COLO668 (cell line): ENCODE data around the gene OR51D1.

Experiments used
- DNase-seq: peaks from one replicate; lab custom pipeline; 2025; ENCODE audit not compliant: unreplicated experiment; lab: John Stamatoyannopoulos, UW

Gene OR51D1

DNA sequence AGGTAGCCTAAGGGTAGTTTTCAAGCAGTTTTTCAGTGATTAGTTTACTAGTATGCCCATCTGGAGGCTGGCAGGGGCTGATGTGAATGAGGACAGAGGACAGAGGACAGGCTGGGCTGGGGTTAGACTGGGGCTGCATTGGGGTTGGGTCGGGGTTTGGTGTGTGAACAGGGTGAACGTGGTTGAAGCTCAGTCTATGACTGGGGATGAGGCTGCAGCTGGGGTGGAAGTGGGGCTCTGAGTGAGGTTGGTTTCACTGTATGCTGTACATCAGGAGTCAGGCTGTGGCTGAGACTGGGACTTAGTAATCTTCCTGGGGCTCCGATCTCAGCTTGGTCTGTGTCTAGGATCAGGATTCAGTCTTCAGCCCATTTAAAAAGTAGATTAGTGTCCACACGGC, 7.0 kb downstream of the OR51D1 start:
- DNase-seq: no peak

DNA sequence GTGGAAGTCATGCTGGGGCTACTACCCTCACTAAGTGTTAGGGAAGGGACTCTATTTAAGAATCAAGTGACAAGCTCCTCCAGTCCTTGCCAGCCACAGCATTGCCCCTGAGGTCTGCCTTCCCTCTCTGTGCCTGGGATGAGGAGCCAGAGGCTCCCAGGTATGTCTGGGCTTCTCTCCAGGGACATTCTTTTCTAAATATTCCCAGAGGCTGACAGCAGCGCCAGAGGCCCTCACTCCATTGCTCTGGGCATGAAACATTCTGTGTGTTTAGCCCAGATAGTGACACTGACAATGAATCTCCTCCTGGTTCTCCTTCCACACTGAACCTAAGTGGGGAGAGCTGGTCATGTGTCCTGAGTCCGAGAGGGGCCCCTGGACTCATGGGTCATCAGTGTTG, 8.7 kb downstream of the OR51D1 start:
- DNase-seq: no peak

DNA sequence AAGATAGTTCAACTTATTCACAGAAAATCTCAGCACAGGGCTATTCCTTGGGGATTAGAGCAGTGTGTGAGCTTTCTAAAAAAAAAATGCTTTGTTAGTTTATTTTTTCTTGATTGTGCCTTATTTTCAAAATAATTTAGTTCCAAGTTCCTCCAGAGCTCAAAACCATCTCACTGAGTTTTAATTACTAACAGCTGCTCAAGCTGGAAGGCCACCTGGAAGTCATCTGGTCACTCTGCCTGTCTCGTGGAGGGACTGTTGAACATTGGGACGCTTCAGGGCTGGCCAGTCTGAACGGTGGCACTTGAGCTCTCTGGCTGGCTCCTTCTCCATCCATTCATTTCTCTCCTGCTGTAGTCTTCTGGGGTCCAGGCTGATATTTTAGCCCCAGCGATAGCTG, 10.5 kb downstream of the OR51D1 start:
- DNase-seq: no peak

DNA sequence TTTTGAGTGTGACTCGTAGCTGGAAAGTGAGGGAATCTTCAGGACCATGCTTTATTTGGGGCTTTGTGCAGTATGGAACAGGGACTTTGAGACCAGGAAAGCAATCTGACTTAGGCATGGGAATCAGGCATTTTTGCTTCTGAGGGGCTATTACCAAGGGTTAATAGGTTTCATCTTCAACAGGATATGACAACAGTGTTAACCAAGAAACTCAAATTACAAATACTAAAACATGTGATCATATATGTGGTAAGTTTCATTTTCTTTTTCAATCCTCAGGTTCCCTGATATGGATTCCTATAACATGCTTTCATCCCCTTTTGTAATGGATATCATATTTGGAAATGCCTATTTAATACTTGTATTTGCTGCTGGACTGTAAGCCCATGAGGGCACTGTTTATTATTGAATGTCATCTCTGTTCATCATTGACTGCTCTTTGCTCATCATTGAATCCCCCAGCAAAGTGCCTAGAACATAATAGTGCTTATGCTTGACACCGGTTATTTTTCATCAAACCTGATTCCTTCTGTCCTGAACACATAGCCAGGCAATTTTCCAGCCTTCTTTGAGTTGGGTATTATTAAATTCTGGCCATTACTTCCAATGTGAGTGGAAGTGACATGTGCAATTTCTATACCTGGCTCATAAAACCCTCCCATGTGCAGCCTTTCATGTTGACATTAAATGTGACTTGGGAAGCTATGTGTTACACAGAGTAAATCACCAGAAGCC, 17.5 kb downstream of the OR51D1 start:
- no peak for DNase-seq

DNA sequence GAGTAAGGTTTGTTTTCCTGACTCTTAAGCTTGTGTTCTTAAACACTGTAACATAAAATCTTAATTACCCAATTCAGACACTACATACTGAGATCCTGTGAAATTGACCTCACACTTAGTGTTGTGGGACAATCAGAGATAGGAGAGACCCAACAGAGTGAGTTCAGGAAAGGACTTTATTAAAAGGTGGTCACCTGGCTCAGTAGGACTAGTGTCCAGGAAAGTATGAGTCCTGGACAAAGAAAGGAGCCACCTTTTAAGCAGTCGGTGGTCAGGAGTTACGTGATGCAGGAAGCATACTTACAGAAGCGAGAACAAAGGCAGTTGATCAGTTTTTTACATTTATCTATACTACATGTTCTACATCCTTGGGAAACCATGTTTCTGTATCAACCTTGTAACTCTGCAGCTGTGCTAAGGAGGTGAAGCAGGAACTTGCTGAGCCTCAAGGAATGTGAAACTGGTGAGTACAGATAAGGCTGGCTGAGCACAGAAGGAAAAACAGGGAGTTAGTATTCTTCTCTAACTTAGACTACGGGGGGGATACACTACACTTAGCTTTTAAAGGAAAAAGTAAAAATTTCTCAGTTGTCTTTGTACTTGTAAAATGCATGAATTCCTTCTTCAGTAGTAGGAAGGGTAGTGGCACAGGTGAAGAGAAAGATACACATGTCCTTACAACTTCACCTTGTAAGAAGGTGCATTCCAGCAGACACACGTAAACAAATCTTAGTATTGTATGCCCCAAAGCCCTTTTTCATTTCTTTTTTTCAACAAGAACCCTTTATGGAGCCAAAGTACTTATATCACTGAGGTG, 21.6 kb downstream of the OR51D1 start:
- no peak for DNase-seq

DNA sequence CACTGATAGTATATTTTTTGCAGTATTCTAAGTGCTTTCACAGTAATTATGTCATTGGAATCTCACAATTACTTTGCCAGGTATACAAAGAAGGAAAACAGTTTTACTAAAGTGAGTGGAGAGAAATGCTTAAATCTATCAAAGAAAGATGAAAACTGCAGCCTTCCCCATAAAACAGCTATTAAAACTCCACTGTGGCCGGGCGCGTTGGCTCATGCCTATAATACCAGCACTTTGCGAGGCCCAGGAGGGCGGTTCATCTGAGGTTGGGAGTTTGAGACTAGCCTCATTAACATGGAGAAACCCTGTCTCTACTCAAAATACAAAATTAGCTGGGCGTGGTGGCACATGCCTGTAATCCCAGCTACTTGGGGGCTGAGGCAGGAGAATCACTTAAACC, 25.6 kb downstream of the OR51D1 start:
- DNase-seq: no peak

DNA sequence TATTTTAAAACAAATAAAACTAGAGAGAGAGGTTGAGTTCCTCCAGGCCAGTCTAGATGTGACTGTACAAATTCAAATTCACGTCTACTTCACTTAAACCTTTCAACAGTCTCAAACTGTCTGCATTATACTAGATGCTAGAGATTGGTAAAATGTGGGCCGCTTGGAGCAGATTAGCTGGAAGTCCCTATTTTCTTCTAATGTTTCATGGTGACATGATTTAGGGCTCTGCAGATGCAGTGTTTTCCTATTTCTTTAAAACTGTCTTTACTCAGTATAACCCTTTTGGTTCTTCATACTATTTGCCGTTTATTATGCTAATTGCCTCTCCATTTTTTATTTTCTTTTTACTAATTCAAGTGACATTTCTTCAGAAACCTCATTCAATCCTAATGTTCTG, 26.9 kb downstream of the OR51D1 start:
- DNase-seq: no peak

DNA sequence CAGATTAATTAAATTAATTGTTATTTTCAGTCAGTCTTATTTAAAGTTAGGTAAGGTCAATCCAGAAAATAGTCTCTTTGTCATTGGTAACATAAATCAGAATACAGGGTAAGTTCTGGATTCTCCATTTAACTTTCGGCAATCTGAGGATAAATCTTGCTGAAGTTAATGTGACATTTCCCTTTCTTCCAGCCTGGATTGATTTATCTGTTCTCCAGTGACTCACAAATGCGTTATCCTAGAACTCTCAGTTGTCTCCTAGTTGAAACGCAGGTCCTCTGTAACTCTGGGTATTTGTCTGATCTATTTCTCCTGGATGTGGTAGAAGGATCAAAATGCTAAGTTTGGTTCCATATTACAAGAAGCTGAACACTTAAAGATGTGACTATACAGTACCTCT, 27.5 kb downstream of the OR51D1 start:
- no peak for DNase-seq

DNA sequence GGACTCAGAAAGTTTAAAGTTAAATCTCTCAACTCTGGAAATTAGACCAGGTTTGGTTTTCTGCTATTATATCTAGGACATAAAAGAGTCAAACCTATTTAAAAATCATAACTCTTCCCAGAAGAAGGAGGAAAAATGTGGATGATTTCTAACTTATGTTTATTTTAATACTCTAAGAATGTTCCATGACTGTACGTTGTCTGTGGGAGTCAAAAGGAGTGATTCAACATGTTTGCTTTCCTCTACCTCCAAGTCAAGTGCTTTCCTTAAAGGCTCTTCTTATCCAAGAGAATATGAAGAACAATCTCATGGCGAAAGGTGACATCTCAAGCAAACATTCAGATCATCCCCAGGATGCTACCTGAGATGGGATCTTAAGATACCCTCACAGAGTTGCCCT, 28.1 kb downstream of the OR51D1 start:
- no peak for DNase-seq

DNA sequence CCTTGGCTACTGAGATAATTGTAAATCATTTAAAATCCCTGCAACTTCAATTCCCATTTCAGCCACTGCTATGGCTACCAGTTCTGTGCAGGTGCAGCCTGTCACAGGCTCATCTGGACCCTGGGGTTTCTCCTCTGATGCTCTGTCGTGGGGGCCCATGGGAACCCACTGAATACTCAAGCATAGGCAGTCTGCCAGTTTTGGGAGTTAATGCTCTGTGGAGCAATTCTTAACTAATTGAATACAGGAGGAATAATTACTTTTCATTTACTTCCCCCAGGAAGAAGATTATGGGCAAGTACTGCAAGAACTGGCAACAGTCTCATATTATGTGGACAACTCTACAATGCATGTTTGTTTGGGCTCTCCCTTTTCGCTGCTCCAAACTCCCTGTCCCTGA, 34.5 kb downstream of the OR51D1 start:
- no peak for DNase-seq

DNA sequence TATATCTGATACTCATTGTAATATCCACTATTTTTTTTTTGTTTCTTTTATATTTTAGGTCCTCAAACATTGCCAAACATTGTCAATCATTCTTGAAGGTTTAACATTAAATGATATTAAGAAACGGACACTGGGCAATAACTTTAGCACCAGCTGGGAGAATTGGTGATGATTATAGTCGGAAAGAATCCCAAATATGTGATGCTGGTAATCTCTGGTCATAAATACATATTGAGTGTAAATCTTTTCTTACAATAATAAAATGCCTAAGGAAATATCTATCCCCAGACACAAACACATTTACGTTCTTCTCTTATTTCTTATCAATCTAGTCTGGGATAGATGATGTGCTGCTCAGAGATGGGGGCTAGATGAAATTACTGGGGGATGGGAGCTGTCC, 35.2 kb downstream of the OR51D1 start:
- no peak for DNase-seq

DNA sequence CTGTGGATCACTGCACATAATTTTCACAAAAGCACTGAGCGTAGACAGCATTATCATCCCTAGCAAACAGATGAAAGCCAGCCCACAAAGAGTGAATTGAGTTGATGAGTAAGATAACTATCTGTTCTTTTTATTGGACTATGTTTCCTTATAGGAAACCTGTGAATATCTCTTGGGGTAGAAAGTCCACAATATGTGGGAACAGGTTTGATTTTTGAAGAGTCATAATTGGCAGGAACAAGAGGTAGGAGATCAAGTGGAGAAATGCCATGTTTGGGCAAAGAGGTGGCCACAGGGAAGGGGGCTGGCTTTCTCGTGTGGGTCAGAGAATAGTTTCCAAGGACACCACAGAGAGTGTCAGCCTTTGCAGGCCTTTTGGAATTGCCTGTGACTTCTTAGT, 36.5 kb downstream of the OR51D1 start:
- DNase-seq: no peak

DNA sequence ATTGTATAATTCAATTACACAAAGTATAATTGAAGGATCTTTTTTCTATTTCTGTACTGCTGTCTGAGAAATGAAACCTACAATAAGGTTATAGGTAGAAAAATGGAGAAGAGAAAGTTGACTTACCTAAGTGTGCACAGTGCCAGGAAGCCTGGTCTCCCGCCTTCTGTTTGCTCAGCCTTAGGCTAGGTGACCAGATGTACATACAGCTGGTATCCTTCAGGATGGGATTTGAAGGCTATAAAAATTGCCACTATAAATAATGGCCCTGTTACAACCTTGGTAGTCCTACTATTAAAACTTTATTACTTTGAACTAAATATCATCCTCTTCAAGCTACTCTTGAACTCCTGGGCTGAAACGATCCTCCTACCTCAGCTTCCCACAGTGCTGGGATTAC, 40.7 kb downstream of the OR51D1 start:
- DNase-seq: peak; percentile 66

DNA sequence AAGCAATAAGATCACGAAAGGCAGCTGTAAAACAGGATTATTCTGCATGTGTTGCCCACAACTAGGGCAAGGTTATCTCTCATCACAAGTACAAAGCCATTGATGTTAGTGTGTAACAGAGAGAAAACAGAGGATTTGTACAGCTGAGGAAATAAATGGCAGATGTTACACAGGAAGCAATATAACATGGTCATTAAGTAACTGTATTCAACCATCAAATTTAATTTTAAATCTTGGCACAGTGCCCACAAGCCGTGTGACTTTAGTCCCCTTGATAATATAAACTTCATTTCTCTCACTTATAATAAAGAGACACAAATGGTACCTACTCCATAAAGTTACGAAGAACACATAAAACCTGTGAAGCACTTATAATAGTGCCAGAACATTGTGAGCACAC, 43.1 kb downstream of the OR51D1 start:
- peak; percentile 56 for DNase-seq

DNA sequence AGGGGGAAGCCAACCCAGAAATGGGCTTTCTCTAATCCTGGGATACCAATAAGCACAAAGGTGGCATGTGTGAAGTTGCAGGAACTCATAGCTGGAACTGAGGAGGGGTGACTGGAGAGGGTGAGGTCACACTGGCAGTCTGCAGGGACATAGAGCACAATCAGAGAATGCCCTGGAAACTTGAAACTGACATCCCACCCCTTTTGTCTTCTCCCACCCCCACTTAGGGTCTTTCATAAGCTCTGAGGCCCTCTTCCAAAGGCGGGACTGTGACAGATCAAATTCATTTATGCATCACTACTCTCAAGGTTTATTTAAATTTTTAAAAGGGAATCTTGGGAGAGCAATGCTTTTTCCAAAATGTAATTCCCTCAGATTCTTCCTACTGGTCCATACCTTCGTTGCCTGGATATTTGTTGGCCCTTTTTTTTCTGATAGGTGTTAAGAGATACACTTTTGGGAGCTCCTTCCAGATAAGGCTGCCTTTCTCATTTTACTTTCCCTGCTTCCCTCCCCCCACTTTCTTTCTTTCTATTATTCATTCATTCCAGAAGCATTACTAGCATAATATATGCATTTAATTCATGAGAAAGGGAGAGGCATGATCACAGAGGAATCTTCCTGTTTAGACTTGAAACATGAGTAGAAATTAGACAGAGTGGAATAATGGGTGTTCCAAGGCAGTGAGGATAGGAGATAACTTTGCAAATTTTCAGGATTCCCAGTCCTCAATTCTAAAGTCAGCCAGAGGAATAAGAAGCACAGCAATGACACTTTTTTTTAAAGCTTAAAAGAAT, 45.5 kb downstream of the OR51D1 start:
- no peak for DNase-seq

DNA sequence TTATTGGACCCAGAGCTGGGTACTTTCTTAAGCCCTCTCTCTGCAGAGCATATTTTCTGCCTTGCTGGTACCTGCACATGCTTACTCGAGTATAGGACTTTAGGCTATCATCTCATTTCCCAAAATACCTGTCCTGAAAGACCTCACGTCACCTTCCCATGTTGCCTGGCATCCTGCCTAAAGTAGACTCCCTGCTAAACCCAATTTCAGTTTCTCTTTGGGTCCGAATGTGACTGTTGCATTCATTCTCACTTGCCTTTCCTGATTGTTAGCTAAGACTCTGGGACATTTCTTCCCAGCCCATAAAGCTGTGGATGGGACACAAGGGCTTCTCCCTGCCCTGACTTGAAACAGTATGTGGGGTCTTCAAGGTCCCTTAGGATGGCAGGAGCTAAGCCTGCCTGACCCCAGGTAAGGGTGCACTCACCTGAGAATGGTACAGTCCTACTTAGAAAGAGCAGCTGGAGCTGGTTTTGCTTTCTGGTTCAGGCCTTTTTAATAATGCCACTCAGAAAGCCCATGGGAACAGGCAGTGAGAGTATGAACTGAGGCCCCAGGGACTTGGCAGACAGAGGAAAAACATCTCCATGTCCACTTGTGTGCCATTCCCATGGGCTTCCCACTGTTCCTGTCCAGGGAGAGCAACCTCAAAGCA, 47.5 kb downstream of the OR51D1 start:
- no peak for DNase-seq
